HG02678 (cell line): Measurements from ENCODE around the gene CXorf51A.
"Not testable (repeated sequence)": the region's sequence is repeated elsewhere in the genome, so short reads cannot be mapped to it uniquely, and the experiment has no call there.

ENCODE experiments used
- ATAC-seq: cut with Tn5 transposase; IDR thresholded peaks from one replicate; pipeline ENCODE4 v1.9.1; 2021; ENCODE audit warnings: mild to moderate bottlenecking, moderate library complexity; ENCODE audit not compliant: unreplicated experiment

Gene CXorf51A

DNA sequence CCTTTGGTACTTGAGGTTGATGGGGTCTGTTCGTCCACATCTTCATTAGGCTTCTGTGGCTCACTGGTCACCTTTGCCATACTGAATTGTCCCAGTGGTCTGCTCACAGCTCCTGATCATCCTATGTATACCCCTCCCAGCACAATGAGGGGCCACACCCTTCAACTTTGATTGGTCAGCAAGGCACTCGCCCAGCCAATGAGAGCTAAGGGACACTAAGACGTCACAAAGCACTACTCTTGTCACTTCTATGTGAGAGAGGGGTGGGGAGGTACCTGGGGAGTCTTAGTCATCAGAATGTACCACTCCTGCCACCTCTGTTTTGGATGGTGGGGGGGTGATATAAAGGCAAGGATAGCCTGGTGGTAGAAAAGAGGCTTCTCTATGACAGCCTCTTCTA, at the start of gene CXorf51A:
Gene CXorf51A (minus strand): TSS at position 101 of the 400 bp plus-strand sequence. CDS start 21 bp downstream, at position 80.
- ATAC-seq, result not testable (repeated sequence)

DNA sequence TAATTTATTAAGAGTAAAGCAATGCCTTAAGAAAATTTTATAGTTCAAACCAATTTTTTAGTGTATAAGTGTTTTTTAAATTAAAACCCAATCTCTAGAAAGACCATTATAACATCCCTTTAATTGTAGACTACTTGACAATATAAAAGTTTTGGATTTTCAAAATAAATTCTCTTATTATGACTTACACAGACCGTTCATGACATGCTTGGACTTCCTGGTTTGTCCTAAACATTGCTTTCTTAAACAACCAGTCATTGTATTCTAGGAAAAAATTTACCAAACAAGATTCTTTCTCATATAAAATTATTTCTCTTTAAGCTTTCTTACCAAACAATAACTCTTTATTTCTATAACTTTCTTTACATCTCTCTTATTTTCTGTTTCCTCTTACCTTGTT, 49.0 kb upstream of the CXorf51A start:
- ATAC-seq, result no peak

DNA sequence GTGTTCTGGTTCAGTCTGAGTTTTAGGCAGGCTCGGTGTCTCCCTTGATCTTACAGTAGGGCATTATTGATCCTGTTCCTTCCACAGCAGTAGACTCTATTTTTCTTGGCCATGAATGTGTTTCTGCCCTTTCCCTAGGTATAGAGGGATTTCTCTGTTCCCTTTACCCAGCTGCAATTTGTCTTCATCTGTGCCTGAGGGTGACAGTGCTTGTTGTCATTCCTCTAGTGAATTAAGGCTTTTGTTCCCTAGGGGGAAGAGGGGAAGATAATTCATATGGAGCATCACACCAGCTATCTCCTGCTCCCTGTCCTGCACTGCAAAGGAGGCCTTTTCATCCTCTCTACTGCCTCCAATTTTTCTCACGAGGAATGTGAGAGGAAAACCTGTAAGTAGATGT, 39.7 kb upstream of the CXorf51A start:
- no peak for ATAC-seq

DNA sequence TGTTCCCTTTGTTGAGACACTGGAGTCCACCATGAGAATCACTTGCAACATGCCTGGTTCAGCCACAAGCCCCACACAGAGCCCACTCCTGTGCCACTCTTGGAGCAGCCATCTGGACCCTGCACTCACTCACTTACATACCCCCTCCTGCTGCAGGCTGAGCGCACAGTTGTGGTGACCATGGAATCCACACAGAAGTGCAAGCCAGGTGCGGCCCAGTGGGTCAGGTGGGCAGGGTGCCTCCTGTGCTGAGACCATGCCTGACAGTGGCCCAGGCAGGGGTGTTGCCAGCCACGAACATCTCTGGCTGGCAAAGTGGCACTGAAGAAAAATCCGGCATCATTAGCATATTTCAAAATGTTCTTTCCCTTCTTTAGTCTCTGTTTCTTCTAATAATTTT, 17.4 kb upstream of the CXorf51A start:
- no peak for ATAC-seq

DNA sequence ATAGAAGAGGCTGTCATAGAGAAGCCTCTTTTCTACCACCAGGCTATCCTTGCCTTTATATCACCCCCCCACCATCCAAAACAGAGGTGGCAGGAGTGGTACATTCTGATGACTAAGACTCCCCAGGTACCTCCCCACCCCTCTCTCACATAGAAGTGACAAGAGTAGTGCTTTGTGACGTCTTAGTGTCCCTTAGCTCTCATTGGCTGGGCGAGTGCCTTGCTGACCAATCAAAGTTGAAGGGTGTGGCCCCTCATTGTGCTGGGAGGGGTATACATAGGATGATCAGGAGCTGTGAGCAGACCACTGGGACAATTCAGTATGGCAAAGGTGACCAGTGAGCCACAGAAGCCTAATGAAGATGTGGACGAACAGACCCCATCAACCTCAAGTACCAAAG, 5.1 kb downstream of the CXorf51A start, which contains the start of gene CXorf51B:
Gene CXorf51B (plus strand): TSS at position 301 of the 400 bp plus-strand sequence. CDS start 21 bp downstream, at position 322.
- ATAC-seq, result not testable (repeated sequence)
